H1 (cell line): ENCODE data around the gene CTNND2. TPM values are rescaled to one million over a fixed set of nuclear protein-coding genes. Genes with fewer than 3 reads are reported as not detected.
A peak's percentile ranks its signal among the peaks of the same experiment; 100 is the strongest.

Experiments
- CTCF ChIA-PET: fragments of 300-600 bp; sonication (Branson Sonifier 250); formaldehyde crosslinking; loops from one replicate; lab custom pipeline; 2021; ENCODE audit not compliant: partially characterized antibody; lab: Charles Lee
- POLR2A ChIA-PET: fragments of 300-600 bp; sonication (Branson Sonifier 250); formaldehyde crosslinking; loops from one replicate; lab custom pipeline; 2021; ENCODE audit warnings: inconsistent platforms; ENCODE audit not compliant: partially characterized antibody; lab: Charles Lee
- DNase-seq, 2 experiments: peaks; one replicate each; pipeline versions ENCODE4 v3.0.0 to v3.0.0-alpha.2; 2010 to 2022; ENCODE audit warnings: low spot score in 2 of 2, low read depth in 1 of 2, mixed read lengths in 1 of 2
- FAIRE-seq: peaks from 2 replicates; lab custom pipeline; 2011; peaks lifted over from hg19 to GRCh38; lab: Jason Lieb, UNC
- H2AFZ ChIP-seq: 2 replicates; pipeline ENCODE4 v1.8.1; 2012; ENCODE audit warnings: low read length, inconsistent platforms
- H2AK5ac ChIP-seq: 2 replicates; pipeline ENCODE4 v1.6.1; 2013; ENCODE audit warnings: low read depth, low read length
- H2BK120ac ChIP-seq: replicated peaks from 2 replicates; pipeline ENCODE3; 2013; ENCODE audit warnings: low read depth, low read length, inconsistent platforms
- H2BK12ac ChIP-seq: 2 replicates; pipeline ENCODE4 v1.6.1; 2013; ENCODE audit warnings: low read depth, low read length
- H2BK15ac ChIP-seq: 2 replicates; pipeline ENCODE4 v1.6.1; 2013; ENCODE audit warnings: low read length
- H2BK20ac ChIP-seq: 2 replicates; pipeline ENCODE4 v1.6.1; 2013; ENCODE audit warnings: low read length
- H2BK5ac ChIP-seq: 2 replicates; pipeline ENCODE4 v1.6.1; 2013; ENCODE audit warnings: low read depth, low read length
- H3K14ac ChIP-seq: 2 replicates; pipeline ENCODE4 v1.6.1; 2013; ENCODE audit warnings: inconsistent platforms; ENCODE audit not compliant: insufficient read length
- H3K18ac ChIP-seq: 2 replicates; pipeline ENCODE4 v1.6.1; 2013; ENCODE audit warnings: low read length; ENCODE audit errors: extremely low read depth
- H3K23ac ChIP-seq: 2 replicates; pipeline ENCODE4 v1.6.1; 2013; ENCODE audit warnings: inconsistent platforms; ENCODE audit not compliant: insufficient read length
- H3K23me2 ChIP-seq: 2 replicates; pipeline ENCODE4 v1.6.1; 2013; ENCODE audit warnings: low read depth, low read length
- H3K27ac ChIP-seq: 2 replicates; pipeline ENCODE4 v1.6.1; 2011; ENCODE audit warnings: low read depth, low read length, inconsistent platforms
- H3K27me3 ChIP-seq, 4 experiments: replicated peaks in 1 of 4; 1 replicate in 1 of 4; 2 replicates in 3 of 4; pipeline versions ENCODE4 v1.6.1 to v1.8.1; 2011 to 2013; ENCODE audit warnings: low read length in 3 of 4, mild to moderate bottlenecking in 3 of 4, inconsistent platforms in 2 of 4, mixed read lengths in 2 of 4, moderate library complexity in 1 of 4; ENCODE audit not compliant: control insufficient read depth in 3 of 4, insufficient read depth in 3 of 4; ENCODE audit errors: extremely low read depth in 1 of 4
- H3K36me3 ChIP-seq, 4 experiments: 2 replicates each; pipeline versions ENCODE4 v1.6.1 to v1.8.1; 2011 to 2013; ENCODE audit warnings: mild to moderate bottlenecking in 4 of 4, low read length in 3 of 4, moderate library complexity in 2 of 4, control low read depth in 1 of 4, inconsistent platforms in 1 of 4; ENCODE audit not compliant: insufficient read depth in 4 of 4, control insufficient read depth in 2 of 4
- H3K4ac ChIP-seq: replicated peaks from 2 replicates; pipeline ENCODE3; 2013; ENCODE audit warnings: low read length, low read depth, mixed read lengths, inconsistent platforms; ENCODE audit not compliant: insufficient read length
- H3K4me1 ChIP-seq, 4 experiments: replicated peaks in 1 of 4; 1 replicate in 1 of 4; 2 replicates in 3 of 4; pipeline versions ENCODE4 v1.6.1 to v1.8.1; 2011 to 2013; ENCODE audit warnings: low read length in 3 of 4, inconsistent platforms in 2 of 4, mixed read lengths in 1 of 4; ENCODE audit not compliant: insufficient read depth in 4 of 4, control insufficient read depth in 3 of 4
- H3K4me2 ChIP-seq, 2 experiments: 2 replicates each; pipeline versions ENCODE4 v1.6.1 to v1.8.1; 2011 to 2013; ENCODE audit warnings: low read depth in 2 of 2, low read length in 2 of 2, control low read depth in 1 of 2, inconsistent platforms in 1 of 2, mild to moderate bottlenecking in 1 of 2; ENCODE audit not compliant: insufficient read depth in 1 of 2
- H3K4me3 ChIP-seq, 4 experiments: fragments of 200-600, 300-600 bp in 1 of 4; sonication (generic), shearing (Covaris generic), sonication (Bioruptor Twin) in 1 of 4; 2 replicates each; pipeline versions ENCODE4 v1.5.1 to v1.8.1; 2011 to 2016; ENCODE audit warnings: low read length in 4 of 4, low read depth in 3 of 4, control low read depth in 2 of 4, inconsistent platforms in 2 of 4, mild to moderate bottlenecking in 2 of 4, mixed read lengths in 1 of 4, moderate library complexity in 1 of 4; ENCODE audit not compliant: insufficient read depth in 2 of 4; ENCODE audit errors: extremely low read depth in 1 of 4
- H3K56ac ChIP-seq: replicated peaks from 2 replicates; pipeline ENCODE3; 2013; ENCODE audit warnings: low read depth, mild to moderate bottlenecking, mixed read lengths, low read length, inconsistent platforms; ENCODE audit not compliant: insufficient read length
- H3K79me1 ChIP-seq: 2 replicates; pipeline ENCODE4 v1.6.1; 2013; ENCODE audit warnings: low read depth, low read length, control low read depth
- H3K79me2 ChIP-seq, 2 experiments: 2 replicates each; pipeline versions ENCODE4 v1.6.1 to v1.8.1; 2012 to 2013; ENCODE audit warnings: low read length in 2 of 2, mild to moderate bottlenecking in 2 of 2, inconsistent platforms in 1 of 2; ENCODE audit not compliant: insufficient read depth in 2 of 2, control insufficient read depth in 1 of 2
- H3K9ac ChIP-seq, 4 experiments: replicated peaks in 1 of 4; 1 replicate in 1 of 4; 2 replicates in 3 of 4; pipeline versions ENCODE4 v1.6.1 to v1.8.1; 2011 to 2013; ENCODE audit warnings: low read depth in 3 of 4, low read length in 3 of 4, control low read depth in 2 of 4, mild to moderate bottlenecking in 2 of 4, moderate library complexity in 2 of 4, inconsistent platforms in 1 of 4; ENCODE audit errors: extremely low read depth in 1 of 4
- H3K9me3 ChIP-seq, 2 experiments: 2 replicates each; pipeline versions ENCODE4 v1.6.1 to v1.8.1; 2012 to 2013; ENCODE audit warnings: mild to moderate bottlenecking in 2 of 2, moderate library complexity in 2 of 2, control low read depth in 1 of 2, inconsistent platforms in 1 of 2, low read depth in 1 of 2, low read length in 1 of 2, mixed read lengths in 1 of 2; ENCODE audit not compliant: insufficient read depth in 2 of 2
- H4K20me1 ChIP-seq, 2 experiments: replicated peaks in 1 of 2; 2 replicates each; pipeline versions ENCODE3 to v1.8.1; 2011 to 2013; ENCODE audit warnings: inconsistent platforms in 2 of 2, low read length in 2 of 2, mild to moderate bottlenecking in 1 of 2; ENCODE audit not compliant: insufficient read depth in 2 of 2, control insufficient read depth in 1 of 2
- H4K5ac ChIP-seq: 2 replicates; pipeline ENCODE4 v1.6.1; 2013; ENCODE audit warnings: low read length, low read depth, mixed read lengths, inconsistent platforms; ENCODE audit not compliant: insufficient read length
- H4K8ac ChIP-seq: 2 replicates; pipeline ENCODE4 v1.8.0; 2013; ENCODE audit warnings: mild to moderate bottlenecking, moderate library complexity, low read length, inconsistent platforms; ENCODE audit not compliant: insufficient read depth; ENCODE audit errors: extremely low read depth
- H4K91ac ChIP-seq: replicated peaks from 2 replicates; pipeline ENCODE3; 2013; ENCODE audit warnings: low read length, mixed read lengths, inconsistent platforms; ENCODE audit not compliant: insufficient read length
- BCL11A ChIP-seq, 2 experiments: IDR thresholded peaks; one replicate each; pipeline ENCODE4 v1.6.1; 2011; ENCODE audit warnings: low read depth in 2 of 2, low read length in 2 of 2, mild to moderate bottlenecking in 2 of 2
- CBX5 ChIP-seq: fragments of 300-800, 300-1000 bp; sonication (generic); IDR thresholded peaks from 2 replicates; pipeline ENCODE4 v1.7.1; 2016; ENCODE audit warnings: antibody characterized with exemption, low read length, low read depth
- GTF2F1 ChIP-seq: IDR thresholded peaks from 2 replicates; pipeline ENCODE4 v1.6.1; 2012; ENCODE audit warnings: low read depth, low read length, improper control_type of control experiment, borderline replicate concordance
- HDAC6 ChIP-seq: IDR thresholded peaks from one replicate; pipeline ENCODE4 v1.7.1; 2012; ENCODE audit warnings: low read depth, mild to moderate bottlenecking, inconsistent platforms, low read length, moderate library complexity
- JUND ChIP-seq: IDR thresholded peaks from 2 replicates; pipeline ENCODE4 v1.6.1; 2011; ENCODE audit warnings: mild to moderate bottlenecking, improper control_type of control experiment, low read length
- KDM5A ChIP-seq: fragments of 200-600 bp; IDR thresholded peaks from 2 replicates; pipeline ENCODE4 v1.7.1; 2012; ENCODE audit warnings: mild to moderate bottlenecking, low read length, inconsistent platforms, mixed read lengths
- RXRA ChIP-seq: IDR thresholded peaks from 2 replicates; pipeline ENCODE4 v1.6.1; 2011; ENCODE audit warnings: low read depth, mild to moderate bottlenecking, low read length, moderate library complexity; ENCODE audit not compliant: insufficient read depth
- SAP30 ChIP-seq: fragments of 300-600 bp; sonication (generic); IDR thresholded peaks from 2 replicates; pipeline ENCODE4 v1.7.1; 2012; ENCODE audit warnings: low read length, moderate library complexity, mild to moderate bottlenecking, inconsistent platforms; ENCODE audit not compliant: insufficient read depth, insufficient replicate concordance
- SIN3A ChIP-seq, 2 experiments: IDR thresholded peaks in 1 of 2; conservative IDR thresholded peaks in 1 of 2; 2 replicates each; pipeline ENCODE4 v1.6.1; 2011 to 2012; ENCODE audit warnings: low read length in 2 of 2, improper control_type of control experiment in 1 of 2, low read depth in 1 of 2, mild to moderate bottlenecking in 1 of 2
- SIRT6 ChIP-seq: IDR thresholded peaks from one replicate; pipeline ENCODE4 v1.7.1; 2012; ENCODE audit warnings: low read length, inconsistent platforms
- TAF1 ChIP-seq: IDR thresholded peaks from 2 replicates; pipeline ENCODE4 v1.6.1; 2011; ENCODE audit warnings: mild to moderate bottlenecking, low read depth, low read length
- ZNF274 ChIP-seq: IDR thresholded peaks from 2 replicates; pipeline ENCODE4 v1.7.0; 2012; ENCODE audit warnings: low read length, borderline replicate concordance; ENCODE audit errors: extremely low read depth
- WGBS, 2 experiments: shearing (Covaris generic) in 1 of 2; methylation state at CpG; one replicate each; pipeline versions ENCODE4 v1.1.6 to v1.1.7; 2013 to 2015; ENCODE audit warnings: low lambda C conversion rate in 2 of 2, mixed read lengths in 2 of 2, inconsistent platforms in 1 of 2, low coverage in 1 of 2, missing lambda C conversion rate in 1 of 2; ENCODE audit not compliant: insufficient replicate concordance in 2 of 2, insufficient coverage in 1 of 2, insufficient read length in 1 of 2; ENCODE audit errors: extremely low coverage in 1 of 2, missing lambda C conversion rate in 1 of 2; 5-methylcytosine and 5-hydroxymethylcytosine counted together
- polyA plus RNA-seq, 7 experiments: library from polyadenylated mRNA; depleted of rRNA in 3 of 7; stranded (reverse) in 5 of 7; unstranded in 2 of 7; fragments of >200 nt in 5 of 7; fragments of 200-250 nt in 2 of 7; gene quantifications; 1 replicate in 5 of 7; 2 replicates in 1 of 7; 4 replicates in 1 of 7; pipeline versions ENCODE4 v1.2.1 to v1.2.3, GENCODE V29; 2011 to 2013; ENCODE audit warnings: missing spikeins in 2 of 7, mixed read lengths in 2 of 7
- total RNA-seq: library from RNA; stranded (reverse); fragmentation: NEBNext Ultra II Directional; extraction: Animal tissue kit (Norgen Biotek cat#: 25700); gene quantifications from 2 replicates; pipeline ENCODE4 v1.2.1, GENCODE V29; 2021
- TF ChIP-seq, protein P1 (sequence below): IDR thresholded peaks from 2 replicates; pipeline ENCODE4 v1.6.1; 2011; ENCODE audit warnings: low read length, improper control_type of control experiment

CTNND2 gene
- total and polyA plus RNA-seq, 2 of the 8 experiments (the other 6 are each of a cell fraction or from before 2014, with no cell fraction given) = 7.4 to 14.2 TPM

DNA sequence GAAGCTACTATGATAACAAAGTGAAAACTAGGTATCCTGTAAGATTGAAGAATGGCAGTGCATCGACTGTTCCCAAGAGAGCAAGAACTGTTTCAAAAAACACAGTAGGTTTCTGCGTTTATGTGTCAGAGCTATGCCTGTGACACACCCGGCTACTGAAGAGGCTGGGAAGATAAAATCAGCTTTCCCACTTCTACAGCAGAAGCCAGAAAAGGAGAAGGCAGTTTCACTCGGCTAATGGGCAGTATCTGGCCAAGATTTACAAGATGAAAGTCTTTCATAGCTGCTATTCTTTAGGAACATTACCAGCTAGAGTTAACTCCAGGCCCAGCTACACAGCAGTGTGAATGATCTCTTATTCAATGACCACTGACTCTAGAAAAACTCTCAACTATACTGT is 195.2 kb downstream of the CTNND2 start:
- no peak overlapping the region for H2AK5ac ChIP-seq
- no peak overlapping the region for H3K4me3 ChIP-seq
- no peak for DNase-seq
- peak overlapping the region in 1 of 4 experiments; percentile 34; a peak in 1 of 7 replicates for H3K9ac ChIP-seq
- no peak overlapping the region for H4K5ac ChIP-seq
- H2BK20ac ChIP-seq = no peak overlapping the region
- H3K4me1 ChIP-seq = no peaks in the 10 kb centered on the region
- POLR2A ChIA-PET = no interaction called here
- H3K9me3 ChIP-seq = no peaks in the 10 kb centered on the region
- no peak overlapping the region for H2BK12ac ChIP-seq
- no peak overlapping the region for H4K8ac ChIP-seq
- CTCF ChIA-PET = interaction anchor here (0.7 to 3.9 kb wide), 2 partner anchors 10 to 11 kb away, joined by 3 to 24 read pairs; no protein-coding TSS in a partner anchor
- H2AFZ ChIP-seq = no peak overlapping the region
- no peaks in the 10 kb centered on the region for H4K20me1 ChIP-seq
- no peaks in the 10 kb centered on the region for H3K23me2 ChIP-seq
- H3K14ac ChIP-seq = no peak overlapping the region
- no peak overlapping the region for H3K4ac ChIP-seq
- no peak overlapping the region for H3K23ac ChIP-seq
- H3K18ac ChIP-seq = no peak overlapping the region
- H3K27me3 ChIP-seq = peaks cover 0 to under 1% (median 0%) of the 10 kb centered on the region in 4 experiments; a peak in 1 of 7 replicates
- H3K4me2 ChIP-seq = no peak overlapping the region
- no peaks in the 10 kb centered on the region for H3K79me1 ChIP-seq
- H3K27ac ChIP-seq = no peak overlapping the region
- H3K36me3 ChIP-seq = no peaks in the 10 kb centered on the region
- H2BK5ac ChIP-seq = no peak overlapping the region
- no peak overlapping the region for H2BK15ac ChIP-seq
- no peaks in the 10 kb centered on the region for H3K79me2 ChIP-seq
- no peak for FAIRE-seq
- whole genome bisulfite sequencing, 2 experiments = 95% methylated on average over 4 of the region's 4 CpGs; no CpG with 5 or more reads in 1 of the 2 experiments
- H4K91ac ChIP-seq = no peak overlapping the region
- no peak overlapping the region for H2BK120ac ChIP-seq
- no peak overlapping the region for H3K56ac ChIP-seq
- TF ChIP-seq RXRA (no peak), JUND (no peak), TAF1 (no peak), BCL11A (IDR thresholded peaks at IDR 0.05; ENCODE audit: low read depth in 2 of 2, low read length in 2 of 2) (no peak), SAP30 (no peak), SIRT6 (no peak), SIN3A (conservative IDR thresholded peaks at IDR 0.05 in 1 of 2, IDR thresholded peaks at IDR 0.05 in 1 of 2; ENCODE audit: low read depth in 1 of 2, low read length in 2 of 2) (no peak), ZNF274 (no peak), HDAC6 (no peak), GTF2F1 (no peak), CBX5 (no peak), KDM5A (no peak)
- TF ChIP-seq, protein P1, sequence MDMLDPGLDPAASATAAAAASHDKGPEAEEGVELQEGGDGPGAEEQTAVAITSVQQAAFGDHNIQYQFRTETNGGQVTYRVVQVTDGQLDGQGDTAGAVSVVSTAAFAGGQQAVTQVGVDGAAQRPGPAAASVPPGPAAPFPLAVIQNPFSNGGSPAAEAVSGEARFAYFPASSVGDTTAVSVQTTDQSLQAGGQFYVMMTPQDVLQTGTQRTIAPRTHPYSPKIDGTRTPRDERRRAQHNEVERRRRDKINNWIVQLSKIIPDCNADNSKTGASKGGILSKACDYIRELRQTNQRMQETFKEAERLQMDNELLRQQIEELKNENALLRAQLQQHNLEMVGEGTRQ = no peak
